Endothelial cell of umbilical vein (primary cell): ENCODE results near the gene TFDP1.

Experiments
- EZH2 ChIP-seq: IDR thresholded peaks from 2 replicates; pipeline ENCODE4 v1.6.1; 2012; ENCODE audit warnings: borderline replicate concordance, low read depth, mild to moderate bottlenecking, moderate library complexity, low read length, inconsistent platforms; ENCODE audit not compliant: severe bottlenecking
- FOS ChIP-seq: IDR thresholded peaks from 2 replicates; pipeline ENCODE4 v1.6.1; 2011; ENCODE audit warnings: mild to moderate bottlenecking, low read length, moderate library complexity, borderline replicate concordance; ENCODE audit not compliant: insufficient read depth
- GATA2 ChIP-seq: IDR thresholded peaks from 2 replicates; pipeline ENCODE4 v1.7.0; 2011; ENCODE audit warnings: low read depth, mild to moderate bottlenecking, moderate library complexity, mixed read lengths, low read length; ENCODE audit not compliant: insufficient read length, insufficient read depth
- JUN ChIP-seq: IDR thresholded peaks from 2 replicates; pipeline ENCODE4 v1.6.1; 2011; ENCODE audit warnings: borderline replicate concordance, low read depth; ENCODE audit not compliant: insufficient read length, insufficient read depth
- POLR2A ChIP-seq: IDR thresholded peaks from 2 replicates; pipeline ENCODE4 v1.6.1; 2012; ENCODE audit warnings: low read depth, mild to moderate bottlenecking, control low read depth, low read length
- POLR2AphosphoS5 ChIP-seq: IDR thresholded peaks from 2 replicates; pipeline ENCODE4 v1.6.1; 2012; ENCODE audit warnings: low read depth, mild to moderate bottlenecking, control low read depth, low read length, moderate library complexity; ENCODE audit not compliant: insufficient read depth
- TF ChIP-seq, protein P1 (sequence below), 2 donors: IDR thresholded peaks; 1 replicate in 1 of 2; 2 replicates in 1 of 2; pipeline ENCODE4 v1.5.1; 2011; ENCODE audit warnings: low read length in 2 of 2, mild to moderate bottlenecking in 2 of 2, moderate library complexity in 2 of 2, control low read depth in 1 of 2, inconsistent platforms in 1 of 2, low read depth in 1 of 2; ENCODE audit not compliant: insufficient read depth in 1 of 2; ENCODE audit errors: extremely low read depth in 1 of 2
- TF ChIP-seq, protein P2 (sequence below): IDR thresholded peaks from 2 replicates; pipeline ENCODE4 v1.6.1; 2011; ENCODE audit not compliant: insufficient read depth, insufficient read length

DNA sequence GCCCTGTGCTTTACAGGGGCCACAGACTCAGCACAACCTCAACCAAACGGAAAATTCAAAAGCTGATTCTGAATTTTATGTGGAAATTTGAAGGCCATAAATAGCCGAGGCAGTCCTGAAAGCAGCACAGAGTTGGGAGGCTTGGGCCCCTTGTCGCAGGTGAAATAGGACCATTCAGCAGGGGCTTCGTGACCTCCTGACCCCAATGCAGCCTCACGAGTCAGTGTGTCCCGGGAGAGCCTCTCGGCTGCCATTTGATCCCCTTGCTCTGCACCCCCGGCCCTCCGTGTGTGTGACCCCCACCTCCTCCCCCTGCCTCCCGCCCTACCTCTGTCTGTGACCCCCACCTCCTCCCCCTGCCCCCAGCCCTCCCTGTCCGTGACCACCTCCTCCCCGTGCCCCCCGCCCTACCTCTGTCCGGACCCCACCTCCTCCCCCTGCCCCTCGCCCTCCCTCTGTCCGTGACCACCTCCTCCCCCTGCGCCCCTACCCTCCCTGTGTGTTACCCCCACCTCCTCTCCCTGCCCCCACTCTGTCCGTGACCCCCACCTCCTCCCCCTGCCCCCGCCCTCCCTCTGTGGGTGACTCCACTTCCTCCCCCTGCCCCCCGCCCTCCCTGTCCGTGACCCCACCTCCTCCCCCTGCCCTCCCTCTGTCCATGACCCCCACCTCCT, 41.7 kb upstream of the TFDP1 start:
- no peak for TF ChIP-seq POLR2A
- no peak for TF ChIP-seq POLR2AphosphoS5
- TF ChIP-seq, protein P1, sequence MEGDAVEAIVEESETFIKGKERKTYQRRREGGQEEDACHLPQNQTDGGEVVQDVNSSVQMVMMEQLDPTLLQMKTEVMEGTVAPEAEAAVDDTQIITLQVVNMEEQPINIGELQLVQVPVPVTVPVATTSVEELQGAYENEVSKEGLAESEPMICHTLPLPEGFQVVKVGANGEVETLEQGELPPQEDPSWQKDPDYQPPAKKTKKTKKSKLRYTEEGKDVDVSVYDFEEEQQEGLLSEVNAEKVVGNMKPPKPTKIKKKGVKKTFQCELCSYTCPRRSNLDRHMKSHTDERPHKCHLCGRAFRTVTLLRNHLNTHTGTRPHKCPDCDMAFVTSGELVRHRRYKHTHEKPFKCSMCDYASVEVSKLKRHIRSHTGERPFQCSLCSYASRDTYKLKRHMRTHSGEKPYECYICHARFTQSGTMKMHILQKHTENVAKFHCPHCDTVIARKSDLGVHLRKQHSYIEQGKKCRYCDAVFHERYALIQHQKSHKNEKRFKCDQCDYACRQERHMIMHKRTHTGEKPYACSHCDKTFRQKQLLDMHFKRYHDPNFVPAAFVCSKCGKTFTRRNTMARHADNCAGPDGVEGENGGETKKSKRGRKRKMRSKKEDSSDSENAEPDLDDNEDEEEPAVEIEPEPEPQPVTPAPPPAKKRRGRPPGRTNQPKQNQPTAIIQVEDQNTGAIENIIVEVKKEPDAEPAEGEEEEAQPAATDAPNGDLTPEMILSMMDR (IDR thresholded peaks at IDR 0.05; ENCODE audit: extremely low read depth in 1 of 2, insufficient read depth in 1 of 2, low read depth in 1 of 2, low read length in 2 of 2): no peak
- no peak for TF ChIP-seq EZH2
- TF ChIP-seq, protein P2, sequence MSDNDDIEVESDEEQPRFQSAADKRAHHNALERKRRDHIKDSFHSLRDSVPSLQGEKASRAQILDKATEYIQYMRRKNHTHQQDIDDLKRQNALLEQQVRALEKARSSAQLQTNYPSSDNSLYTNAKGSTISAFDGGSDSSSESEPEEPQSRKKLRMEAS: no peak
- TF ChIP-seq JUN: no peak
- TF ChIP-seq FOS: no peak
- no peak for TF ChIP-seq GATA2
